Measurements from ENCODE around the gene IRS2.

IRS2 gene

GRCh38 chr13:109746364-109746763 is 40.0 kb downstream of the IRS2 start:
- no peak overlapping the region for H3K27ac Mint-ChIP-seq
- H3K36me3 Mint-ChIP-seq (ENCODE audit: low read depth) = peaks cover 6% of the 10 kb centered on the region
- TF ChIP-seq CTCF (IDR thresholded peaks at IDR 0.05; ENCODE audit: unreplicated experiment in 3 of 3) = no peak
- no peaks in the 10 kb centered on the region for H3K9me3 Mint-ChIP-seq
- H3K27me3 Mint-ChIP-seq (ENCODE audit: low read depth) = peaks cover 7% of the 10 kb centered on the region
- peaks cover 10% of the 10 kb centered on the region for H3K4me1 Mint-ChIP-seq
- no peak overlapping the region for H3K4me3 Mint-ChIP-seq

- TF ChIP-seq CTCF (IDR thresholded peaks at IDR 0.05; ENCODE audit: unreplicated experiment in 3 of 3) = no peak
- peaks cover 11% of the 10 kb centered on the region for H3K27me3 Mint-ChIP-seq (ENCODE audit: low read depth)
- peaks cover 10% of the 10 kb centered on the region for H3K4me1 Mint-ChIP-seq
- no peak overlapping the region for H3K4me3 Mint-ChIP-seq
- H3K9me3 Mint-ChIP-seq = no peaks in the 10 kb centered on the region
- no peak overlapping the region for H3K27ac Mint-ChIP-seq
- no peaks in the 10 kb centered on the region for H3K36me3 Mint-ChIP-seq (ENCODE audit: low read depth)
Observed at GRCh38 chr13:109745702-109746101, 40.7 kb downstream of the IRS2 start.

- TF ChIP-seq CTCF (IDR thresholded peaks at IDR 0.05; ENCODE audit: unreplicated experiment in 3 of 3) = no peak
- peaks cover 10% of the 10 kb centered on the region for H3K4me1 Mint-ChIP-seq
- H3K36me3 Mint-ChIP-seq (ENCODE audit: low read depth) = no peaks in the 10 kb centered on the region
- H3K27me3 Mint-ChIP-seq (ENCODE audit: low read depth) = peaks cover 15% of the 10 kb centered on the region
- no peak overlapping the region for H3K27ac Mint-ChIP-seq
- H3K9me3 Mint-ChIP-seq = no peaks in the 10 kb centered on the region
- no peak overlapping the region for H3K4me3 Mint-ChIP-seq
Observed at GRCh38 chr13:109745060-109745459, 41.3 kb downstream of the IRS2 start.

GRCh38 chr13:109744512-109745051 is 41.8 kb downstream of the IRS2 start:
- Mint-ChIP-seq H3K36me3 (ENCODE audit: low read depth) (no peaks in the 10 kb centered on the region), H3K4me1 (peaks cover 10% of the 10 kb centered on the region), H3K27ac (peak overlapping the region in 1 of 3 experiments; percentile 57), H3K4me3 (peak overlapping the region in 2 of 3 experiments; percentile 51 to 58), H3K9me3 (no peaks in the 10 kb centered on the region), H3K27me3 (ENCODE audit: low read depth) (peaks cover 18% of the 10 kb centered on the region)
- TF ChIP-seq CTCF (IDR thresholded peaks at IDR 0.05; ENCODE audit: unreplicated experiment in 3 of 3) = no peak

GRCh38 chr13:109743706-109744453 is 42.5 kb downstream of the IRS2 start:
- Mint-ChIP-seq H3K4me1 (peaks cover 10% of the 10 kb centered on the region), H3K36me3 (ENCODE audit: low read depth) (no peaks in the 10 kb centered on the region), H3K9me3 (no peaks in the 10 kb centered on the region), H3K4me3 (peak overlapping the region in 1 of 3 experiments; percentile 51), H3K27ac (peak overlapping the region in 1 of 3 experiments; percentile 57), H3K27me3 (ENCODE audit: low read depth) (peaks cover 18% of the 10 kb centered on the region)
- no peak for TF ChIP-seq CTCF (IDR thresholded peaks at IDR 0.05; ENCODE audit: unreplicated experiment in 3 of 3)

- Mint-ChIP-seq H3K27ac (no peak overlapping the region), H3K9me3 (no peaks in the 10 kb centered on the region), H3K27me3 (ENCODE audit: low read depth) (peaks cover 22% of the 10 kb centered on the region), H3K36me3 (ENCODE audit: low read depth) (no peaks in the 10 kb centered on the region), H3K4me1 (peaks cover 10% of the 10 kb centered on the region), H3K4me3 (no peak overlapping the region)
- no peak for TF ChIP-seq CTCF (IDR thresholded peaks at IDR 0.05; ENCODE audit: unreplicated experiment in 3 of 3)
Observed at GRCh38 chr13:109741966-109742365, 44.4 kb downstream of the IRS2 start.
